ENCODE data around the gene CCDC138.

The CCDC138 gene

DNA sequence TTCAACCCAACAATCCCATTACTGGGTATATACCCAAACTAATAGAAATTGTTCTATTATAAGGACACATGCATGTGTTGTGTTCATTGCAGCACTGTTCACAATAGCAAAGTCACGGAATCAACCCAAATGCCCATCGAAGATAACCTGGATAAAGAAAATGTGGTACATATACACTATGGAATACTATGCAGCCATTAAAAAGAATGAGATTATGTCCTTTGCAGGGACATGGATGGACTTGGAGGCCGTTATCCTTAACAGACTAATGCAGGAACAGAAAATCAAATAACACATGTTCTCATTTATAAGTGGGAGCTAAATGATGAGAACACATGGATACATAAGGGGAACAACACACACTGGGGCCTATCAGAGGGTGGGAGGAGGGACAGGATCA is 65.8 kb downstream of the CCDC138 start:
- TF ChIP-seq, protein P1, sequence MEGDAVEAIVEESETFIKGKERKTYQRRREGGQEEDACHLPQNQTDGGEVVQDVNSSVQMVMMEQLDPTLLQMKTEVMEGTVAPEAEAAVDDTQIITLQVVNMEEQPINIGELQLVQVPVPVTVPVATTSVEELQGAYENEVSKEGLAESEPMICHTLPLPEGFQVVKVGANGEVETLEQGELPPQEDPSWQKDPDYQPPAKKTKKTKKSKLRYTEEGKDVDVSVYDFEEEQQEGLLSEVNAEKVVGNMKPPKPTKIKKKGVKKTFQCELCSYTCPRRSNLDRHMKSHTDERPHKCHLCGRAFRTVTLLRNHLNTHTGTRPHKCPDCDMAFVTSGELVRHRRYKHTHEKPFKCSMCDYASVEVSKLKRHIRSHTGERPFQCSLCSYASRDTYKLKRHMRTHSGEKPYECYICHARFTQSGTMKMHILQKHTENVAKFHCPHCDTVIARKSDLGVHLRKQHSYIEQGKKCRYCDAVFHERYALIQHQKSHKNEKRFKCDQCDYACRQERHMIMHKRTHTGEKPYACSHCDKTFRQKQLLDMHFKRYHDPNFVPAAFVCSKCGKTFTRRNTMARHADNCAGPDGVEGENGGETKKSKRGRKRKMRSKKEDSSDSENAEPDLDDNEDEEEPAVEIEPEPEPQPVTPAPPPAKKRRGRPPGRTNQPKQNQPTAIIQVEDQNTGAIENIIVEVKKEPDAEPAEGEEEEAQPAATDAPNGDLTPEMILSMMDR (IDR thresholded peaks at IDR 0.05) = no peak
- TF ChIP-seq ZFX (IDR thresholded peaks at IDR 0.05; ENCODE audit: borderline replicate concordance) = no peak
- H3K27ac ChIP-seq = no peak overlapping the region

DNA sequence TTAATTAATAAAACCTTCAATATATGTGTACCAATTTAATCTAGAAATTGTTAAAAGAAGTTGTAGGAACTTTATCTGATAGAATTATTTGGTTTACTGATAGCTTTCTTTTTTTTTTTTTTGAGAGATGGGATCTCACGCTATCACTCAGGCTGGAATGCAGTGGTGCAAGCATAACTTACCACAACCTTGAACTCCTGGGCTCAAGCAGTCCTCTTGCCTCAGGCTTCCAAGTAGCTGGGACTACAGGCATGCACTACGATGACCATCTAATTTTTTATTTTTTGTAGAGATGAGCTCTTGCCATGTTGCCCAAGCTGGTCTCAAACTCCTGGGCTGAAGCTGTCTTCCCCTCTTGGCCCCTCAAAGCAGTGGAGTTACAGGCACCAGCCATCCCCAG is 66.8 kb downstream of the CCDC138 start:
- TF ChIP-seq ZFX (IDR thresholded peaks at IDR 0.05; ENCODE audit: borderline replicate concordance) = no peak
- TF ChIP-seq, protein P1 (IDR thresholded peaks at IDR 0.05) = no peak

DNA sequence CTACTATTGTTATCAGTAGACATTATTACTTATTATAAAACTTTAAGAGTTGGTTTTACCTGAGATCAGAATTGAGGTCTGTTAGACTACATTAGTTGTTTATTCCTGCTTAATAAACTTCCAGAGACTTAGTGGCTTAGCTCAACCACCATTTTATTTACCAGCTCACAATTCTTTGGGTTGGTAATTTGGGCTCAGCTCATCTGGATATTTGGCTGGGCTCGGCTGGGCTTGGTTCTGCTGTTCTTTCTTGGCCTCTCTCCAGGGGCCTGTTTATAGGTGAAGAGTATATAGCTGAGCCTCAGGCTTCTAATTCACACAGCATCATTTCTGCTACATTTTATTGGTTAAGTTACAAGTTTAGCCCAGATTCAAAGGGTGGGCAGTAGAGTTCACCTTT is 67.9 kb downstream of the CCDC138 start:
- no peak overlapping the region for H3K27ac ChIP-seq
- TF ChIP-seq ZFX (IDR thresholded peaks at IDR 0.05; ENCODE audit: borderline replicate concordance) = no peak
- TF ChIP-seq, protein P1 (IDR thresholded peaks at IDR 0.05) = no peak

More for the DNA sequence above, 66.8 kb downstream of the CCDC138 start:
- no peak overlapping the region for H3K27ac ChIP-seq

DNA sequence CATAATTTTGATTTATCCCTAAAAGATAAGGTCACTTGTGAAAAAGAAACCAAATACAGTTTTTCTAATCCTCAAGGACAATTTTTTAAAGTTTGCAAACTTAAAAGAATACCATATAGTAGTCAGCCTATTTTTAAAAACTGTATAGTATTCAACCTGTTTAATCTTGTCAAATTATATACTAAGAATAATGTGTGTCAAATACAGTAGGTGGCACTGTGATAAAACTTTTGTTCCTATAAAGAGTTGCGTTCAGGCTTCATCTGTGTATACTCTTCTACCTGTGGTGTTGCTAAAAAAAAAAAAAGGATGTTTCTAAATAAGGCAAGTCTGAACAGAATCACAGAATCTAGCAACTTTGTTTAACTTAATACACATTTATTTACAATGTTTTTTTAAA is 68.6 kb downstream of the CCDC138 start:
- no peak for TF ChIP-seq ZFX (IDR thresholded peaks at IDR 0.05; ENCODE audit: borderline replicate concordance)
- TF ChIP-seq, protein P1 (IDR thresholded peaks at IDR 0.05) = peak; percentile 44
- no peak overlapping the region for H3K27ac ChIP-seq

DNA sequence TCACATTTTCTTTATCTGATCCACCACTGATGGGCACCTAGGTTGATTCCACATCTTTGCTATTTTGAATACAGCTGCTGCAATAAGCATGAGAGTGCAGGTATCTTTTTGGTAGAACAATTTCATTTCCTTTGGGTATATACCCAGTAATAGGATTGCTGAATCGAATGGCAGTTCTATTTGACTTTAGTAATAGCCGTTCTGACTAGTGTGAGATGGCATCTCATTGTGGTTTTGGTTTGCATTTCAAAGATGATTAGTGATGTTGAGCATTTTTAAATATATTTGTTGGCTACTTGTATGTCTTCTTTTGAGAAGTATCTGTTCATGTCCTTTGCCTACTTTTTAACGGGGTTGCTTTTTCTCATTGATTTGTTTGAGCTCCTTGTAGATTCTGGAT is 72.3 kb downstream of the CCDC138 start:
- TF ChIP-seq, protein P1 (IDR thresholded peaks at IDR 0.05) = no peak
- no peak for TF ChIP-seq ZFX (IDR thresholded peaks at IDR 0.05; ENCODE audit: borderline replicate concordance)
- H3K27ac ChIP-seq = no peak overlapping the region

DNA sequence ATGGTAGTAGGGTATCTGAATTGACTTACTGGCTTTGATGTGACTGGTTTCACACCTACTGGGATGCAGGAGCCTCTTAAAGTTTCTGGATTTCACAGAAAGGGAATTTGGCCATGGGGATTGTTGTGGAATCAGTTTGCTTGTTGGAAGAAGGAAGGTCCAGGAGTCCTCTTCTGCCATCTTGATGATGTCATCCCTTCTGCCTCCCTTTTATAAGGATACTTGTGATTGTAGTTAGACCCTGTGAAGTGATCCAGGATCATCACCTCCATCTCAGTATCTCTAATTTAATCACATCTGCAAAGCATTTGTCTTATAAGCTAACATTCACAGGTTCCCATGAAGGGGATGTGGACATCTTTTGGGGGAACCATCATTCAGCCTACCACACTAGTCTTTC is 79.5 kb downstream of the CCDC138 start:
- no peak overlapping the region for H3K27ac ChIP-seq
- no peak for TF ChIP-seq ZFX (IDR thresholded peaks at IDR 0.05; ENCODE audit: borderline replicate concordance)
- TF ChIP-seq, protein P1 (IDR thresholded peaks at IDR 0.05) = no peak

DNA sequence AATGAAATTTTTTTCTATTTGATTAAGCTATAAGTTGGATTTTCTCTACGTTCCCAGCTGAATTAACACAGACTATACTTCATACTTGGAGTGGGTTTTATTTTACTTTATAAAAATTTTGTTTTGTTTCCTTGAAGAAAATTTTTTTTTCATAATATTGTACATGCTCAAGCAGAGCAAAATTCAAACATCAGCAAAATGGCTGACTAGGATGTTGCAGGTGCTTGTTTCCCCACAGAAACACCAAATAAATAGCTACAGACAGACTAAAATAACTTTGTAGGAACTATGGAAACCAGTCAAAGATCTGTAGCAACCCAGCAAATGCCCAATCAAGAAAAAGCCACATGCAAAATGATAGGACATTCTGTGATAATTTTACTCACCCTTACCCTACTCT is 82.3 kb downstream of the CCDC138 start:
- H3K27ac ChIP-seq = no peak overlapping the region
- TF ChIP-seq, protein P1 (IDR thresholded peaks at IDR 0.05) = no peak
- no peak for TF ChIP-seq ZFX (IDR thresholded peaks at IDR 0.05; ENCODE audit: borderline replicate concordance)

Data from 22Rv1 (cell line).